Upper lobe of right lung (tissue), 1 donor: ENCODE results near the gene MTG2. TPM values are rescaled to one million over a fixed set of nuclear protein-coding genes. Genes with fewer than 3 reads are reported as not detected.

Source experiments
- ATAC-seq: fragments of 200-7000 bp; cut with Tn5 transposase; one replicate; pipeline ENCODE4 v1.9.1; 2020; ENCODE audit warnings: mild to moderate bottlenecking, moderate library complexity
- DNase-seq: peaks from one replicate; pipeline ENCODE4 v3.0.0-alpha.2; 2020
- H3K27ac ChIP-seq: fragments of 200-600 bp; one replicate; pipeline ENCODE4 v1.8.0; 2022
- H3K27me3 ChIP-seq: fragments of 200-600 bp; one replicate; pipeline ENCODE4 v1.8.0; 2022; ENCODE audit warnings: mild to moderate bottlenecking
- H3K36me3 ChIP-seq: fragments of 200-600 bp; one replicate; pipeline ENCODE4 v1.8.0; 2022
- H3K4me1 ChIP-seq: fragments of 200-600 bp; one replicate; pipeline ENCODE4 v1.8.0; 2022
- H3K4me3 ChIP-seq: fragments of 200-600 bp; one replicate; pipeline ENCODE4 v1.8.0; 2022; ENCODE audit warnings: mild to moderate bottlenecking
- H3K9me3 ChIP-seq: fragments of 200-600 bp; one replicate; pipeline ENCODE4 v1.8.0; 2022
- intact Hi-C: fragments of 100-400 bp; cut with DNase I; formaldehyde crosslinking; loops from one replicate; pipeline ENCODE4 v1.11.0; 2022
- total RNA-seq: library from RNA; stranded (reverse); fragmentation: NEBNext Ultra II Directional; extraction: Animal tissue kit (Norgen Biotek cat#: 25700); gene quantifications from one replicate; pipeline ENCODE4 v1.2.1, GENCODE V29; 2021
- TF ChIP-seq, protein P1 (sequence below): fragments of 200-600 bp; IDR thresholded peaks from one replicate; pipeline ENCODE4 v1.8.0; 2022; ENCODE audit warnings: antibody characterized with exemption
- donor health status: DM: no; HTN: yes; CAD: no; lungs with severe emphysema.

The MTG2 gene
- total RNA-seq, 1 donor from 2014 or later, result 26.5 TPM

DNA sequence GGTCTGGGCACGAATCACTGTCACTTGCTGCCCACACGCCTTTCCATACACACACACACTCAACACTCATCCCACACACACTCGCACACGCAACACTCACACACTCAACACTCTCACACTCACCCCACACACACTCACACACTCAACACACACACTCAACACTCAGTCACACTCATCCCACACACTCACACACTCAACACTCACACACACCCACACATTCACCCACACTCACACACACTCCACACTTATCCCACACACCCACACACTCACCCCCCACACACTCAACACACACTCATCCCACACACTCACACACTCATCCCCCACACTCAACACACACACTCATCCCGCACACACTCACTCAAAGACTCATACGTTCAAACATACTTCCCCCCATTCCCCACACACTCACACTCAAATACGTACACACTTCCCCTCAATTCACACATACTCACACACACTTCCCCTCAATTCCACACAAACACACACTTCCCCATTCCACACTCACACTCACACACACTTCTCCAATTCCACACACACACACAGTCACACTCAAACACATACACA, 46.2 kb downstream of the MTG2 start:
- H3K4me1 ChIP-seq, result no peaks in the 10 kb centered on the region
- DNase-seq (no peak), ATAC-seq (no peak)
- H3K9me3 ChIP-seq, result no peaks in the 10 kb centered on the region
- no peaks in the 10 kb centered on the region for H3K36me3 ChIP-seq
- intact Hi-C loops, result no loop called here
- peaks cover 17% of the 10 kb centered on the region for H3K27me3 ChIP-seq
- no peak overlapping the region for H3K4me3 ChIP-seq
- no peak overlapping the region for H3K27ac ChIP-seq
- TF ChIP-seq, protein P1, sequence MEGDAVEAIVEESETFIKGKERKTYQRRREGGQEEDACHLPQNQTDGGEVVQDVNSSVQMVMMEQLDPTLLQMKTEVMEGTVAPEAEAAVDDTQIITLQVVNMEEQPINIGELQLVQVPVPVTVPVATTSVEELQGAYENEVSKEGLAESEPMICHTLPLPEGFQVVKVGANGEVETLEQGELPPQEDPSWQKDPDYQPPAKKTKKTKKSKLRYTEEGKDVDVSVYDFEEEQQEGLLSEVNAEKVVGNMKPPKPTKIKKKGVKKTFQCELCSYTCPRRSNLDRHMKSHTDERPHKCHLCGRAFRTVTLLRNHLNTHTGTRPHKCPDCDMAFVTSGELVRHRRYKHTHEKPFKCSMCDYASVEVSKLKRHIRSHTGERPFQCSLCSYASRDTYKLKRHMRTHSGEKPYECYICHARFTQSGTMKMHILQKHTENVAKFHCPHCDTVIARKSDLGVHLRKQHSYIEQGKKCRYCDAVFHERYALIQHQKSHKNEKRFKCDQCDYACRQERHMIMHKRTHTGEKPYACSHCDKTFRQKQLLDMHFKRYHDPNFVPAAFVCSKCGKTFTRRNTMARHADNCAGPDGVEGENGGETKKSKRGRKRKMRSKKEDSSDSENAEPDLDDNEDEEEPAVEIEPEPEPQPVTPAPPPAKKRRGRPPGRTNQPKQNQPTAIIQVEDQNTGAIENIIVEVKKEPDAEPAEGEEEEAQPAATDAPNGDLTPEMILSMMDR, result no peak

DNA sequence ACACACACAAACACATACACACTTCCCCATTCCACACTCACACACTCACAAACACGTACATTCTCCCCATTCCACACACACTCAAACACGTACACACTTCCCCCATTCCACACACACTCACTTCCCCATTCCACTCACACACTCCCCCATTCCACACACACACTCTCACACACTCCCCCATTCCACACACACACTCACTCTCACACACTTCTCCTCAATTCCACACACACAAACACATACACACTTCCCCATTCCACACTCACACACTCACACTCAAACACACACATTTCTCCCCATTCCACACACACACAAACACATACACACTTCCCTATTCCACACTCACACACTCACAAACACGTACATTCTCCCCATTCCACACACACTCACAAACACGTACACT, 46.8 kb downstream of the MTG2 start:
- no peak for ATAC-seq
- Histone ChIP-seq H3K4me3 (no peak overlapping the region), H3K27me3 (peaks cover 11% of the 10 kb centered on the region), H3K4me1 (no peaks in the 10 kb centered on the region), H3K27ac (no peak overlapping the region), H3K36me3 (no peaks in the 10 kb centered on the region), H3K9me3 (no peaks in the 10 kb centered on the region)
- intact Hi-C loops, result no loop called here
- TF ChIP-seq, protein P1, result no peak
- no peak for DNase-seq

DNA sequence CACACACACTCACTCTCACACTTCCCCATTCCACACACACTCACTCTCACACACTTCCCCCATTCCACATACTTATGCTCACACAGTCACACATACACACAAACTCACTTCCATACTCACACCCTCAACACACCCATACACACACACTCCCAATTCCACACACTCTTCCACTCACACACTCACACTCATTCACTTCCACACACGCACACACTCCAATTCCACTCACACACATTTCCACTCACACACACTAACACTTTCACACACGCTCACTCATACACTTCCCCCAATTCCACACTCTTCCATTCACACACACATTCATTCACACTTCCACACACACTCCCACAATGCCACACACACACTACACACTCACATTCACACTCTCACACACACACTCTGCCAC, 47.4 kb downstream of the MTG2 start:
- no peak overlapping the region for H3K4me3 ChIP-seq

DNA sequence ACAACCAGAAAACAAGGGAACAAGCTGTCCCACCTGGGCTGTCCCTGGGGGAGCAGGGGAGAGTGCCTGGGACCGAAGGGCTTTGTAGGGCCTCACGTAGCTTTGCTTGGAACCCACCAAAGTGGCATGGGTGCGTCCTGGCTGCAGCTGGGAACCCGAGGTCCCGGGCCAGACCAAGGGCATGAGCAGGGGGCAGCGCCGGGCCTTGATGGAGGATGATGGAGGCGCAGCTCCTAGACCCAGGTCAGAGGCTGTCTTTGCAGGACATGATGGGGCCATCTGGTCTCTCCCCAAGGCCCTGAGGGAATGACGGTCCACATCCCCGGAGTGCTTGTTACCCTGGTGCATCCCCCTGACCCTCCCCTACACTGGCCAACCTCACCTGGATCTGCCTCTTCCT, 47.9 kb downstream of the MTG2 start:
- H3K27ac ChIP-seq, result no peak overlapping the region
- TF ChIP-seq, protein P1, result no peak
- ATAC-seq, result no peak
- DNase-seq, result no peak
- H3K9me3 ChIP-seq, result no peaks in the 10 kb centered on the region
- H3K4me1 ChIP-seq, result no peaks in the 10 kb centered on the region
- H3K4me3 ChIP-seq, result no peak overlapping the region
- H3K36me3 ChIP-seq, result no peaks in the 10 kb centered on the region
- peaks cover 5% of the 10 kb centered on the region for H3K27me3 ChIP-seq
- intact Hi-C loops, result no loop called here

More for the DNA sequence above, 47.4 kb downstream of the MTG2 start:
- Histone ChIP-seq H3K27me3 (peaks cover 5% of the 10 kb centered on the region), H3K4me1 (no peaks in the 10 kb centered on the region), H3K36me3 (no peaks in the 10 kb centered on the region), H3K9me3 (no peaks in the 10 kb centered on the region), H3K27ac (no peak overlapping the region)
- TF ChIP-seq, protein P1, result no peak
- intact Hi-C loops, result no loop called here
- no peak for ATAC-seq
- no peak for DNase-seq

DNA sequence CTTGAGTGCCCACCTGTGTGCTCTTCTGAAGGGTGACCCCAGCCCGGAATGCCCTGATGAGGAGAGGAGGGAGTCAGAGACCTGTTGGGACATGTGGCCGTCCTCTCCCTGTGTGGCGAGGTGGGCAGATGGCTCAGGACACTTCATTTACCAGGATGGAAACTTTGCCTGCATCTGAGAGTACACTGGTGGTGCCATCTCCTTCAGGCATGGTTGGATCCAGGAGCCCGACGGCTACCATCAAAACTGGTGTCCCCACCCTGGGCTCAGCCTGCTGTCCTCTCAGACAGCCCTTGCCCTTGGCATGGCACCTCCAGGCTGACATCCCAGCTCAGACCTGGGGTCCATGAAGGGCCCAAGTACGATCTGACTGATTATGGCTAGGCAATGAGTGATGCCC, 48.5 kb downstream of the MTG2 start:
- Histone ChIP-seq H3K4me1 (no peaks in the 10 kb centered on the region), H3K27ac (no peak overlapping the region)
- ATAC-seq, result no peak

More for the DNA sequence above, 48.5 kb downstream of the MTG2 start:
- TF ChIP-seq, protein P1, result no peak
- Histone ChIP-seq H3K36me3 (no peaks in the 10 kb centered on the region), H3K9me3 (no peaks in the 10 kb centered on the region), H3K4me3 (no peak overlapping the region), H3K27me3 (peaks cover 5% of the 10 kb centered on the region)
- intact Hi-C loops, result no loop called here
- DNase-seq, result no peak
